Activated B cell treated with CpG ODN at 0.5 μM for 24 hours (primary cell): ENCODE measurements around the gene ITPKC. TPM values are rescaled to one million over a fixed set of nuclear protein-coding genes. Genes with fewer than 3 reads are reported as not detected.

Source experiments
- ATAC-seq: fragments of 200-7000 bp; cut with Tn5 transposase; one replicate; pipeline ENCODE4 v1.10.0; 2021; ENCODE audit warnings: low read depth, mild to moderate bottlenecking, moderate library complexity
- CTCF ChIA-PET: fragments of 350-600 bp; sonication (Branson Sonifier 250); formaldehyde crosslinking; loops from one replicate; lab custom pipeline; 2021; ENCODE audit warnings: antibody characterized with exemption; lab: Charles Lee
- POLR2A ChIA-PET: fragments of 350-600 bp; sonication (Branson Sonifier 250); formaldehyde crosslinking; loops from one replicate; lab custom pipeline; 2021; ENCODE audit warnings: antibody characterized with exemption; lab: Charles Lee
- DNase-seq: peaks from one replicate; pipeline ENCODE4 v3.0.0; 2022
- H3K27ac Mint-ChIP-seq: one replicate; pipeline ENCODE4 v1.8.0; 2020; ENCODE audit warnings: mixed read lengths
- H3K27me3 Mint-ChIP-seq: one replicate; pipeline ENCODE4 v1.8.0; 2021; ENCODE audit warnings: mixed read lengths
- H3K36me3 Mint-ChIP-seq: one replicate; pipeline ENCODE4 v1.8.0; 2021; ENCODE audit warnings: low read depth, mixed read lengths
- H3K4me1 Mint-ChIP-seq: one replicate; pipeline ENCODE4 v1.8.0; 2021; ENCODE audit warnings: mixed read lengths
- H3K4me3 Mint-ChIP-seq: one replicate; pipeline ENCODE4 v1.8.0; 2020; ENCODE audit warnings: mild to moderate bottlenecking, mixed read lengths
- H3K9me3 Mint-ChIP-seq: one replicate; pipeline ENCODE4 v1.8.0; 2020; ENCODE audit warnings: mixed read lengths
- intact Hi-C: fragments of 100-400 bp; cut with micrococcal nuclease; formaldehyde crosslinking; loops from one replicate; pipeline ENCODE4 v1.15.1; 2024
- total RNA-seq: library from RNA; stranded (reverse); gene quantifications from 2 replicates; pipeline ENCODE4 v1.2.3, GENCODE V29; 2022
- TF ChIP-seq, protein P1 (sequence below): fragments of 200-600 bp; IDR thresholded peaks from one replicate; pipeline ENCODE4 v1.8.0; 2022; ENCODE audit warnings: antibody characterized with exemption, mild to moderate bottlenecking

ITPKC gene
- total RNA-seq, 1 donor from 2014 or later, result 13.3 TPM

DNA sequence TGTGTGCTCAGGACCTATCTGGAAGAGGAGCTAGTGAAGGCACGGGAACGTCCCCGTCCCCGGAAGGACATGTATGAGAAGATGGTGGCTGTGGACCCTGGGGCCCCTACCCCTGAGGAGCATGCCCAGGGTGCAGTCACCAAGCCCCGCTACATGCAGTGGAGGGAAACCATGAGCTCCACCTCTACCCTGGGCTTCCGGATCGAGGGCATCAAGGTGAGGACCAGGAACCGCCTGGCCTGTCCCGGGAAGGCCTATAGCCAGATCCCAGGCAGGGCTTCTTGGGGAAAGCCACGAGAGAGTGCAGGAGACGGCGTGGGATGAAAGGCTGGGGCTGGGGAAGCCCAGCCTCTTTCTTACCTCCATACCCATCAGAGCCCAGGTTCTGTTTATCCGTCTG, 16.2 kb downstream of the ITPKC start:
- TF ChIP-seq, protein P1, sequence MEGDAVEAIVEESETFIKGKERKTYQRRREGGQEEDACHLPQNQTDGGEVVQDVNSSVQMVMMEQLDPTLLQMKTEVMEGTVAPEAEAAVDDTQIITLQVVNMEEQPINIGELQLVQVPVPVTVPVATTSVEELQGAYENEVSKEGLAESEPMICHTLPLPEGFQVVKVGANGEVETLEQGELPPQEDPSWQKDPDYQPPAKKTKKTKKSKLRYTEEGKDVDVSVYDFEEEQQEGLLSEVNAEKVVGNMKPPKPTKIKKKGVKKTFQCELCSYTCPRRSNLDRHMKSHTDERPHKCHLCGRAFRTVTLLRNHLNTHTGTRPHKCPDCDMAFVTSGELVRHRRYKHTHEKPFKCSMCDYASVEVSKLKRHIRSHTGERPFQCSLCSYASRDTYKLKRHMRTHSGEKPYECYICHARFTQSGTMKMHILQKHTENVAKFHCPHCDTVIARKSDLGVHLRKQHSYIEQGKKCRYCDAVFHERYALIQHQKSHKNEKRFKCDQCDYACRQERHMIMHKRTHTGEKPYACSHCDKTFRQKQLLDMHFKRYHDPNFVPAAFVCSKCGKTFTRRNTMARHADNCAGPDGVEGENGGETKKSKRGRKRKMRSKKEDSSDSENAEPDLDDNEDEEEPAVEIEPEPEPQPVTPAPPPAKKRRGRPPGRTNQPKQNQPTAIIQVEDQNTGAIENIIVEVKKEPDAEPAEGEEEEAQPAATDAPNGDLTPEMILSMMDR, result no peak
- ATAC-seq (no peak), DNase-seq (no peak)
- intact Hi-C loops, result no loop called here
- no peaks in the 10 kb centered on the region for H3K27me3 Mint-ChIP-seq
- H3K36me3 Mint-ChIP-seq, result peaks cover 81% of the 10 kb centered on the region
- POLR2A ChIA-PET, result interaction anchor here (0.6 kb wide), 1 partner anchor 17 kb away, joined by 3 read pairs; the partner anchor contains the start of gene ACTMAP
- CTCF ChIA-PET, result no interaction called here
- H3K4me1 Mint-ChIP-seq, result no peaks in the 10 kb centered on the region
- H3K27ac Mint-ChIP-seq, result no peak overlapping the region
- no peaks in the 10 kb centered on the region for H3K9me3 Mint-ChIP-seq
- H3K4me3 Mint-ChIP-seq, result no peak overlapping the region

DNA sequence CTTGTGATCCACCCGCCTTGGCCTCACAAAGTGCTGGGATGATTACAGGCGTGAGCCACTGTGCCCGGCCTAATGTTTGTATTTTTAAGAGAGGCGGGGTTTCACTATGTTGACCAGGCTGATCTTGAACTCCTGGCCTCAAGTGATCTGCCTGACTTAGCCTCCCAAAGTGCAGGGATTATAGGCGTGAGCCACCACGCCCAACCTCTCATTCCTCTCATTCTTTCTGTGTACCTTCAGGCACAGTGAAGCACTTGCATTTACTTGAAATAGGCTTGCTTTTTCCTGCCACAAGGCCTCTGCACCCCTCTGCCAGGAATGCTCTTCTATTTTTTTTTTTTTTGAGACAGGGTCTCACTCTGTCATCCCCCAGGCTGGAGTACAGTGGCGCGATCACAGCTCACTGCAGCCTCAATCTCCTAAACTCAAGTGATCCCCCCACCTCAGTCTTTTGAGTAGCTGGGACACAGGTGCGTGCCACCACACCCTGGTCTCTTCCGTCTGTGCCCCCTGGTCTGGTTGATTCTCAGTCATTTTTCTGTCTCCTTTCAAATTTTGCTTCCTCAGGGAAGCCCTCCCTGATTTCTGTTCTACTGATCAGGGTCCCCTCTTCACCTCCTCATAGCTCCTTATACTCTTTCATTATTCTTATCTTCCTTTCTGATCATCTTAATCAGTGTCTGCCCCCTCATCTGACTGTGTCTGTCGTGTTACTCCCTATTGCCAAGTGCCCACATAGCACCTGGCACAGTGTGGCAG, 18.3 kb downstream of the ITPKC start:
- H3K4me1 Mint-ChIP-seq, result no peaks in the 10 kb centered on the region
- H3K27me3 Mint-ChIP-seq, result no peaks in the 10 kb centered on the region
- H3K4me3 Mint-ChIP-seq, result no peak overlapping the region
- no peak for ATAC-seq
- TF ChIP-seq, protein P1, result no peak
- no peak overlapping the region for H3K27ac Mint-ChIP-seq
- intact Hi-C loops, result no loop called here
- ChIA-PET POLR2A (interaction anchor here (0.7 kb wide), 1 partner anchor 20 kb away, joined by 3 read pairs; no protein-coding TSS in a partner anchor), CTCF (interaction anchor here (1.3 kb wide), 1 partner anchor 72 kb away, joined by 4 read pairs; no protein-coding TSS in a partner anchor)
- H3K9me3 Mint-ChIP-seq, result no peaks in the 10 kb centered on the region
- DNase-seq, result no peak
- peaks cover 84% of the 10 kb centered on the region for H3K36me3 Mint-ChIP-seq

DNA sequence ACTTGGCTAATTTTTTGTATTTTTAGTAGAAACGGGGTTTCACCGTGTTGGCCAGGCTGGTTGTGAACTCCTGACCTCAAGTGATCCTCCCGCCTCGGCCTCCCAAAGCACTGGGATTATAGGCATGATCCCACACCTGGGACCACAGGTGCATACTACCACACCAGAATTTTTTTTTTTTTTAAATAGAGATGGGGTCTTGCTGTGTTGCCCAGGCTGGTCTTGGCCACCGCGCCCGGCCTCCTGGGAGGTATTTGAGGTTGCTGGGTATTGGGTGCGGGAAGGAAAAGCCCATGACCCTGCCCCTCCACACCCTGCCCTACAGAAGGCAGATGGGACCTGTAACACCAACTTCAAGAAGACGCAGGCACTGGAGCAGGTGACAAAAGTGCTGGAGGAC, 19.7 kb downstream of the ITPKC start:
- intact Hi-C loops, result no loop called here
- TF ChIP-seq, protein P1, result no peak
- DNase-seq (no peak), ATAC-seq (no peak)
- H3K27ac Mint-ChIP-seq, result no peak overlapping the region
- H3K36me3 Mint-ChIP-seq, result peaks cover 75% of the 10 kb centered on the region
- H3K9me3 Mint-ChIP-seq, result no peaks in the 10 kb centered on the region
- no peak overlapping the region for H3K4me3 Mint-ChIP-seq
- no peaks in the 10 kb centered on the region for H3K4me1 Mint-ChIP-seq
- no peaks in the 10 kb centered on the region for H3K27me3 Mint-ChIP-seq
- ChIA-PET POLR2A (no interaction called here), CTCF (no interaction called here)

DNA sequence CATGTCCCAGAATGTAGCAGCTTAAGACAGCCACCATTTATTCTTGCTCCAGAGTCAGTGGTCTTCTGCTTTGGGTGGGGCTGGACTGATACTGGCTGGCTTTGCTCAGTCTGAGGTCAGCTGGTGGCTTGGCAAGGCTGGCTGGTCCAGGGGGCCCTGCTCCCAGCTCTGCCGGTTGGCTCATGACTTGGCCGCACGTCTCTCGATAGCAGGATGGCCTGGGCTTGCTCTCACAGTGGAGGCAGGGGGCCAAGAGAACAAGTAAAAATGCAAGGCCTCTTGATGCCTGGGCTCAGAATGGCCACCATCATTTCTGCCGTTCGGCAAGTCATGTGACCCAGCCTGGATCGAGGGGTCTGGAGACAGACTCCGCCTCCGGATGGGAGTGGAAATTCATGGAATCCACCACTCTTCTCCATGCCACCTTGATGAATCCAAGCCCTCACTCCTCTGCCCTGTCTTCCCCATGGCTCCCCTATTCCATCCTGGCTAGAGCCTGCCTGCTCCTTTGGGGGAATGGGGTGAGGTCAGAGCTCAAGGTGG, 20.3 kb downstream of the ITPKC start:
- Mint-ChIP-seq H3K27ac (no peak overlapping the region), H3K4me1 (peaks cover 3% of the 10 kb centered on the region), H3K36me3 (peaks cover 71% of the 10 kb centered on the region), H3K4me3 (no peak overlapping the region), H3K27me3 (no peaks in the 10 kb centered on the region), H3K9me3 (no peaks in the 10 kb centered on the region)
- CTCF ChIA-PET, result no interaction called here
- no peak for DNase-seq
- POLR2A ChIA-PET, result no interaction called here
- TF ChIP-seq, protein P1, result no peak
- intact Hi-C loops, result no loop called here
- ATAC-seq, result no peak
